Prostate gland (tissue), 2 donors: ENCODE data around the gene TMEM208. TPM values are rescaled to one million over a fixed set of nuclear protein-coding genes. Genes with fewer than 3 reads are reported as not detected.

Experiments used
- DNase-seq: peaks from one replicate; pipeline ENCODE4 v3.0.0-alpha.2; 2019; ENCODE audit warnings: low spot score
- H3K27ac ChIP-seq, 2 donors: fragments of 200-600 bp; sonication (generic); 2 replicates each; pipeline ENCODE4 v1.5.1; 2017 to 2019
- H3K27me3 ChIP-seq: fragments of 200-600 bp; sonication (generic); replicated peaks from 2 replicates; pipeline ENCODE4 v1.5.1; 2019; ENCODE audit not compliant: insufficient read depth
- H3K36me3 ChIP-seq, 2 donors: fragments of 200-600 bp; sonication (generic); 1 replicate in 1 of 2; 2 replicates in 1 of 2; pipeline versions ENCODE4 v1.5.1 to v1.8.1; 2017 to 2019
- H3K4me1 ChIP-seq: fragments of 200-600 bp; sonication (generic); replicated peaks from 2 replicates; pipeline ENCODE4 v1.5.1; 2019
- H3K4me3 ChIP-seq, 2 donors: fragments of 200-600 bp; sonication (generic); 2 replicates each; pipeline ENCODE4 v1.5.1; 2017 to 2019
- H3K9me3 ChIP-seq: fragments of 200-600 bp; sonication (generic); 2 replicates; pipeline ENCODE4 v1.5.1; 2017
- CTCF ChIP-seq, 4 experiments: fragments of 200-600 bp in 2 of 4; fragments of 450-650 bp in 2 of 4; sonication (generic) in 2 of 4; IDR thresholded peaks; 1 replicate in 3 of 4; 2 replicates in 1 of 4; pipeline ENCODE4 v1.5.1; 2016 to 2019; ENCODE audit warnings: antibody characterized with exemption in 4 of 4, mild to moderate bottlenecking in 2 of 4, moderate library complexity in 2 of 4
- POLR2A ChIP-seq: fragments of 450-650 bp; IDR thresholded peaks from one replicate; pipeline ENCODE4 v1.6.1; 2016; ENCODE audit warnings: antibody characterized with exemption, mild to moderate bottlenecking
- POLR2AphosphoS5 ChIP-seq: sonication (generic); formaldehyde crosslinking; IDR thresholded peaks from one replicate; pipeline ENCODE4 v1.6.1; 2017; ENCODE audit warnings: antibody characterized with exemption
- WGBS: methylation state at CpG from one replicate; pipeline ENCODE4 v1.1.5; 2018; 5-methylcytosine and 5-hydroxymethylcytosine counted together
- intact Hi-C: fragments of 100-400 bp; cut with DNase I; formaldehyde crosslinking; loops from one replicate; pipeline ENCODE4 v1.14.2; 2022
- total RNA-seq, 2 donors: library from RNA; depleted of rRNA; stranded (reverse); fragments of >200 nt; gene quantifications; one replicate each; pipeline ENCODE4 v1.1.0, GENCODE V29; 2016

The TMEM208 gene
- total RNA-seq, 2 donors from 2014 or later, result 39.1 to 57.1 TPM

DNA sequence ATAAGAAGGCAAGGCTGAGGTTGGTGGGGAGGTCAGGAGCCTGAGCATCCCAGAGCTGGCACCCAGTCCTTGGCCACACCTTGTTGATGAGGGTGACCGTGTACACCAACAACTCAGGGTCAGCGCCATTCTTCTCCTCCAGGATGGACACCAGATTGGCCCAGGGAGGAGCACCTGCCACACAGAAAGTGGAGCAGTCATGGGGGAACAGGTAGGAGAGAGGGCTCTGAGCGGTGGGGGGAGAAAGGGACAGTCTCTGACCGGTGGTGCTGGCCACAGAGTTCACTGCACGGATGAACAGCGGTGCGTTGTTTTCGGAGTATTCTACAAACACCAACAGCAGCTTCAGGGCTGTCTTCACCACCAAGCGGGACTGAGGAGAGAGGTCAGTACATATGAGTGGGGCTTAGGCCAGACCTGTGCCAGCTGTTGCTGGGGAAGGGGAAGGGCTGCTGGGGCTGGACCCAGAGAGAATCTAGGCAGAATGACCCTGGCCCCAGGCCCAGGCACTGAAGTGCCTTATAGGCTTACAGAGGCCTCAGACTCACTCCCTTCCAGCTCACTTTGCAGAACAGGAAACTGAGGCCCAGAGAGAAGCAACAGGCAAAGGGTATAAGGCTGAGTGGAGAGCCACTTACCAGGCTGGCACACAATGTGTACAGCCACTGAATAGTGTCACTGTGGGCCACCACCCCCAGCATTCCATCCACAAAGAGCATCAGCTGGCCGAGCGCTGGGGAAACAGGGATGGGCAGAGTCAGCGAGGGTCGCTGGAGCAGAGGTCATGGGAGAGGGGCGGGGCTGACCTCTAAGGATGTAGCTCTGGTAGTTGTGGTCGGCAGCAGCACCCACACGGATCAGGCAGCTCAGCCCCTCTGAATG is 10.7 kb downstream of the TMEM208 start:
- no peaks in the 10 kb centered on the region for H3K9me3 ChIP-seq
- intact Hi-C loops, result no loop called here
- no peaks in the 10 kb centered on the region for H3K36me3 ChIP-seq
- WGBS, result 79% methylated on average over 16 of the region's 16 CpGs
- H3K27ac ChIP-seq, result no peak overlapping the region
- TF ChIP-seq CTCF (IDR thresholded peaks at IDR 0.05), result no peak
- TF ChIP-seq POLR2AphosphoS5, result no peak
- TF ChIP-seq POLR2A, result no peak
- no peak for DNase-seq
- no peak overlapping the region for H3K4me3 ChIP-seq
- H3K27me3 ChIP-seq, result no peaks in the 10 kb centered on the region
- peaks cover 17% of the 10 kb centered on the region for H3K4me1 ChIP-seq

DNA sequence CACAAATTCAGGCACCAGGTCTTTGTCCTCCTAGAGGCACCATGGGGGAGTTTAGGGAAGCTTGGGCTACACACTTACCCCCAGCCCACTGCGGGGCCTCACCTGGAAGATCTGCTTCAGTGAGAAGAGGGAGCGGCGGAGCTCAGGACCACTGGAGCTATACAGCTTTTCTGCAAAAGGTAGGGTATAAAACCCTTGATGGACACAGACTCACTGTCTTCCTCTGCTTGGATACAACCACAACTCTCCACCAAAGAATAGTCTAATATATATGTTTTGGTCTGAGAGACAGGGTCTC is 11.3 kb downstream of the TMEM208 start:
- Histone ChIP-seq H3K27ac (no peak overlapping the region), H3K9me3 (no peaks in the 10 kb centered on the region), H3K4me1 (peaks cover 17% of the 10 kb centered on the region), H3K4me3 (no peak overlapping the region), H3K36me3 (no peaks in the 10 kb centered on the region), H3K27me3 (no peaks in the 10 kb centered on the region)
- intact Hi-C loops, result no loop called here
- no peak for TF ChIP-seq CTCF (IDR thresholded peaks at IDR 0.05)
- 100% methylated on average over 3 of the region's 3 CpGs for WGBS
- DNase-seq, result no peak

DNA sequence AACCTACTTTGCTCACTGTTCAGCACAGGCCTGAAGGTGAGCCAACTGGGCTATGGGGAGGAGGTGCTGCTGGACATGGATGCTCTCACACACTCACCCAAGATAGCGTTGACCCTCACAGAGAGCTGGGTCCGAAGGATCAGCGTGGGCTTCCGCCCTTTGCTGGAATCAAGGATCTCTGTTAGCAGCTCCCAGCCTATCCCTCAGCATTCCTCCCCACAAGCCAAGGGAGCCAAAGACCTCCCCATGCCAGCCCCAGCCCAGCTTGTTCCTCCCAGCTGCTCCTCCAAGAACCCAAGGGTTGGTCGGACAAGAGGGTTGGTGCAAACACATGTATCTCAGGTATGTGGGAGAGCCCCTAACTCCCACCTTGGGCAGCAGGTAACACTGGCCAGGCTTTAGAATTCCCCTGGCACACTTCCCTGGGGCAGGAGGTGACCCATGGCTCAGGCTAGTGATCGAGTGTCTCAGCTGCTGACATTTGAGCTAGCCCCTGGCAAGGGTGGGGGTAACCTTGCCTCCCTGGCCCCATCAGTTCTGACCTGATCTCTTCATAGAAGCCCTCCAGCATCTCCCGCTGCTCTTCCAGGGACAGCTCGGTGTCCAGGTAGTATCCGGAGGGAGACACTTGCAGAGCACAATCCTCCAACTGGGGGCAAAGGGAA is 12.0 kb downstream of the TMEM208 start:
- WGBS, result 90% methylated on average over 9 of the region's 9 CpGs
- Histone ChIP-seq H3K27me3 (no peaks in the 10 kb centered on the region), H3K27ac (no peak overlapping the region), H3K36me3 (no peaks in the 10 kb centered on the region), H3K4me3 (no peak overlapping the region), H3K9me3 (no peaks in the 10 kb centered on the region), H3K4me1 (peaks cover 17% of the 10 kb centered on the region)
- DNase-seq, result no peak
- intact Hi-C loops, result no loop called here
- TF ChIP-seq POLR2A, result no peak
- TF ChIP-seq CTCF (IDR thresholded peaks at IDR 0.05), result no peak
- no peak for TF ChIP-seq POLR2AphosphoS5

DNA sequence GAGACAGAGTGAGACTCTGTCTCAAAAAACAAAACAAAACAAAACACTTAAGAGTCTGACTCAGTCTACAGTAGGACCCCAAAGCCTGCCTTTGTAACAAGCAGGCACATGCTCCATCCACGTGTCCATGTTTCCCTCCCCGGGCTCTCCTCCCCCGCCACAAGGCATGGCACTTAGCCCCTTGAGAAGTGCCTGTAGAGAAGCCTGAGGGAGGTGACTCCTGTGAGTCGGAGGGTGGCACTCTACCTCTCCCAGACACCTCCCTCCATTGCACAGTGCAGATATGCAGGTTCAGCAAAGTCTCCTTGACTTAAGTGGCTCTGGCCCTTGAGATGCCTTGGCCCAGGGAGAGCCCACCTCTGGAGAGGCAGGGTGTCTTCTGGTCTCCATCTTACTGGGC is 13.6 kb downstream of the TMEM208 start:
- no peaks in the 10 kb centered on the region for H3K36me3 ChIP-seq
- no peak for DNase-seq
- no peaks in the 10 kb centered on the region for H3K27me3 ChIP-seq
- no peak for TF ChIP-seq POLR2AphosphoS5
- peak overlapping the region; percentile 75 to 80 for H3K27ac ChIP-seq
- no peak overlapping the region for H3K4me3 ChIP-seq
- intact Hi-C loops, result no loop called here
- peaks cover 20% of the 10 kb centered on the region for H3K4me1 ChIP-seq
- H3K9me3 ChIP-seq, result no peaks in the 10 kb centered on the region
- WGBS, result 79% methylated on average over 4 of the region's 4 CpGs

GRCh38 chr16:67241008-67241900 is 14.3 kb downstream of the TMEM208 start:
- intact Hi-C loops, result no loop called here
- WGBS, result 54% methylated on average over 10 of the region's 10 CpGs
- H3K27ac ChIP-seq, result peak overlapping the region; percentile 75 to 80
- H3K9me3 ChIP-seq, result no peaks in the 10 kb centered on the region
- no peak overlapping the region for H3K4me3 ChIP-seq
- TF ChIP-seq POLR2A (no peak), CTCF (IDR thresholded peaks at IDR 0.05) (no peak), POLR2AphosphoS5 (peak; percentile 49)
- peak; percentile 73 for DNase-seq
- H3K36me3 ChIP-seq, result no peaks in the 10 kb centered on the region
- H3K4me1 ChIP-seq, result peaks cover 24% of the 10 kb centered on the region
- no peaks in the 10 kb centered on the region for H3K27me3 ChIP-seq
